Head of caudate nucleus (tissue), 42 donors: ENCODE results near the gene WIPF2.

Source experiments
- DNase-seq, 42 donors: peaks; one replicate each; pipeline versions ENCODE4 v3.0.0 to v3.0.0-alpha.2; 2020 to 2021; ENCODE audit warnings: mixed read lengths in 7 of 42
- intact Hi-C: fragments of 100-400 bp; cut with DNase I; formaldehyde crosslinking; loops from one replicate; pipeline ENCODE4 v1.15.0; 2022

The WIPF2 gene

DNA sequence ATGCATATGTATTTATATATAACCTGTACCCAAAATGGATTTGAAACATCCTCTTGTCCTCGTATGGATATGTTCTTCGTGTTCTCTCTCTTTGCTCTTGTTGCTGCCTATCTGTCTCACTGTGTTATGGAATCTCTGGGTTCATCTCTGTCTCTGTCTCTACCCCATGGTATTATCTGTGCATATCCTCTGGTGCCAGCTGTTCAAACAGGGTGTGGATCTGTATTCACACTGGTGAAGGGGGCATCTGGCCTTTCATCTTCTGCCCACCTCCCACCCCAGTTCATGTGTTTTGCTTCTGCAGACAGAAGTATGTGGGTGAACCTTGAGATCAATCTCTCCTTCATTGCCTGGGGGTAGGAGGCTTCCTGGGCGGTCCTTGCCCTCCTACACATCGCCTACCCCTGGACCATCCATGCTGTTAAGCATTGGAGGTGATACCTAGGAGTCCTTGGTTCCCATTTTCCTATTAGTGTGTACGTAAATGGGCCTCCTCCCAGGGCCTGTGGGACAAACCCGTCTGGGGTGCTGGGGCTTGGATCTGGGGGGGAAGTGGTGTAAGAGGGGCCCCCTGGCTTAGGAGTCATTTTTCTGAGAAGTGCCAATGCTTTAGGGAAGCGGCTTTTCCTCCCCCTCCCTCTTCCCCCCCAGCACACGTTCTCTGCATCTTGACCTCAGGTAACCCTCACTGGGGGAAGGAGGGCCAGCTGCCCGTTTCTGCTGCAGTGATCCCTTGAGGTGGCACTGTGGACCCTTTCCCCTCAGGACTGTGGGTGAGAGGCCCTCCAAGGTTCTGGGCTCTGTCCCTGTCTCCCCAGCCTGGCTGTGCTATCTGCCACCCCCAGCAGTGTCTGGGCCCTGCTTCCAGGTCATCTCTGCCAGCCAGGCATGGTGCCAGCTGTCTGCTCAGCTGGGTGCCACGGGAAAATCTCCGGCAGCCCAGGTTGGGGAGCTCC, 111.0 kb downstream of the WIPF2 start:
- intact Hi-C loops: no loop called here
- peak in 4 of 42 donors; percentile 43 to 66 (median 56) for DNase-seq

GRCh38 chr17:40330850-40331470, 111.9 kb downstream of the WIPF2 start:
- intact Hi-C loops: no loop called here
- DNase-seq: no peak

DNA sequence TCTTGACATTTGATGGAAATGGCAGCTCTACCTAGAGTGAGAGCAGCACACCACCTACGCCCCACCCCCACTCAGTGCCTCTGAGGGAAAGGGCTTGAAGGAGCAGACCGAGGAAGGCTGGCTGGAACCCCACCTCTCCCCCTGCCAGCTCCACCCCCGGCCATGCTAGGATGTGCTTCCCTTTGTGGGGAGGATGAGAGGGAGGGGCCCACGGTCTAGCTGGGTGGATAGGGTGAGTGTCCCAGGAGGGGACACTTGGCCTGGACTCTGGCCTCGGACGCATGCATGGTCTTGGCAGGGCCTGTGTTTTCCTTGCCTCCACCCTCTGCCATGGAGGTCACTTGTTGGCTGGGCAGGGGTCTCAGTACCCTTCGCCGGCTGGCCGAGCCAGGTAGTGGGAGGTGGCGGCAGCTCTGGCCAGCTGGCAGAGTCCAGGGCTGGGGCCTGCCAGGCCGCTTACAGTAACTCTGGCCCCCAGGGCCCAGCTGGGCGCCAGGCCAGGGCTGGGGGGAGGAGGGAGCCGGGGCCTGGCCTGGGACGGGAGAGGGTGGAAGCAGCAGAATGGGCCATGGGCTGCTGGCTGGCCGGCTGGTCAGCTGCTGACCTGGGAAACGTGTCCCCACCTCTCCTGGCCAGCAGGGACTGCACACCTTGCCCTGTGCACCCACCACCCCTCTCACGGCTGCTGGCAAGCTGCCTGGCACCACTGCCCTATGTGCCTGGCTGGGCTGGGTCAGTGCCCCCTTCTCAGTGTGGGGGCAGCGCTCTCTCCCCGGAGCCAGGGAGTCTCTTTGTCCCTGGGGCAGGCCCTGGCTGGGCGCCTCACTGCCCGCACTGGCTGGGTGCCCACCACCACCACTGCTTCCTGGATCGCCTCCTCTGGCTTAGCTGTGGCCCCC, 112.9 kb downstream of the WIPF2 start:
- peak in 40 of 42 donors; percentile 53 to 90 (median 77) for DNase-seq
- intact Hi-C loops: no loop called here
